Lower lobe of right lung (tissue), 2 donors: Measurements from ENCODE around the gene NT5C. TPM values are rescaled to one million over a fixed set of nuclear protein-coding genes. Genes with fewer than 3 reads are reported as not detected.

Source experiments
- ATAC-seq, 2 donors: fragments of 200-7000 bp; cut with Tn5 transposase; one replicate each; pipeline ENCODE4 v1.9.1; 2020 to 2022; ENCODE audit warnings: mild to moderate bottlenecking in 2 of 2, moderate library complexity in 2 of 2
- DNase-seq: peaks from one replicate; pipeline ENCODE4 v3.0.0-alpha.2; 2020
- H3K27ac ChIP-seq: fragments of 200-600 bp; one replicate; pipeline ENCODE4 v1.8.0; 2022
- H3K27me3 ChIP-seq: fragments of 200-600 bp; one replicate; pipeline ENCODE4 v1.8.0; 2022; ENCODE audit warnings: low read depth
- H3K36me3 ChIP-seq: fragments of 200-600 bp; one replicate; pipeline ENCODE4 v1.8.0; 2022; ENCODE audit warnings: mild to moderate bottlenecking
- H3K4me1 ChIP-seq: fragments of 200-600 bp; one replicate; pipeline ENCODE4 v1.8.0; 2022
- H3K4me3 ChIP-seq: fragments of 200-600 bp; one replicate; pipeline ENCODE4 v1.8.0; 2022; ENCODE audit warnings: mild to moderate bottlenecking
- H3K9me3 ChIP-seq: fragments of 200-600 bp; one replicate; pipeline ENCODE4 v1.8.0; 2022
- CTCF ChIP-seq: fragments of 200-600 bp; IDR thresholded peaks from one replicate; pipeline ENCODE4 v1.8.0; 2022; ENCODE audit warnings: antibody characterized with exemption, mild to moderate bottlenecking
- intact Hi-C: fragments of 100-400 bp; cut with DNase I; formaldehyde crosslinking; loops from one replicate; pipeline ENCODE4 v1.11.0; 2022
- total RNA-seq: library from RNA; stranded (reverse); fragmentation: NEBNext Ultra II Directional; extraction: Animal tissue kit (Norgen Biotek cat#: 25700); gene quantifications from one replicate; pipeline ENCODE4 v1.2.1, GENCODE V29; 2021
- donor health status: DM: no; HTN: yes; CAD: no; lungs with severe emphysema.

The NT5C gene
- total RNA-seq, 1 donor from 2014 or later, result 34.9 TPM

- no peak for ATAC-seq
- peaks cover 47% of the 10 kb centered on the region for H3K4me1 ChIP-seq
These were observed 47.4 kb downstream of the NT5C start for GRCh38 chr17:75084039-75084660.

GRCh38 chr17:75082683-75083082 lies 48.9 kb downstream of the NT5C start:
- DNase-seq (no peak), ATAC-seq (no peak)
- H3K27me3 ChIP-seq, result no peaks in the 10 kb centered on the region
- H3K4me3 ChIP-seq, result no peak overlapping the region
- H3K27ac ChIP-seq, result no peak overlapping the region
- no peaks in the 10 kb centered on the region for H3K36me3 ChIP-seq
- no peak for TF ChIP-seq CTCF
- H3K4me1 ChIP-seq, result peaks cover 50% of the 10 kb centered on the region
- H3K9me3 ChIP-seq, result no peaks in the 10 kb centered on the region
- intact Hi-C loops, result no loop called here

More at GRCh38 chr17:75084039-75084660, 47.4 kb downstream of the NT5C start:
- Histone ChIP-seq H3K27ac (peak overlapping the region; percentile 46), H3K9me3 (no peaks in the 10 kb centered on the region), H3K4me3 (no peak overlapping the region), H3K27me3 (no peaks in the 10 kb centered on the region), H3K36me3 (no peaks in the 10 kb centered on the region)
- no peak for DNase-seq
- no peak for TF ChIP-seq CTCF
- intact Hi-C loops, result no loop called here

- Histone ChIP-seq H3K27ac (no peak overlapping the region), H3K36me3 (no peaks in the 10 kb centered on the region), H3K27me3 (no peaks in the 10 kb centered on the region), H3K9me3 (no peaks in the 10 kb centered on the region), H3K4me1 (peaks cover 52% of the 10 kb centered on the region), H3K4me3 (no peak overlapping the region)
- ATAC-seq (no peak), DNase-seq (no peak)
- intact Hi-C loops, result no loop called here
- TF ChIP-seq CTCF, result no peak
These were observed 49.7 kb downstream of the NT5C start for GRCh38 chr17:75081611-75082540.

Other genes starting within 250 kb of the NT5C start
- gene FADS6, start 238.1 kb downstream of the NT5C start, total RNA-seq, result not detected
- gene USH1G, start 208.5 kb downstream of the NT5C start, total RNA-seq, result 0.21 TPM
- not detected for gene OTOP2, start 207.5 kb downstream of the NT5C start, total RNA-seq
- not detected for gene OTOP3, start 195.8 kb downstream of the NT5C start, total RNA-seq
- 28.6 TPM for gene HID1, start 159.0 kb downstream of the NT5C start, total RNA-seq
- 12.6 TPM for gene CDR2L, start 144.1 kb downstream of the NT5C start, total RNA-seq
- 22.4 TPM for gene MRPL58, start 119.1 kb downstream of the NT5C start, total RNA-seq
- 171 TPM for gene ATP5PD, start 84.8 kb downstream of the NT5C start, total RNA-seq
- 22.9 TPM for gene KCTD2, start 84.5 kb downstream of the NT5C start, total RNA-seq
- gene SLC16A5, start 43.8 kb downstream of the NT5C start, total RNA-seq, result 32.3 TPM
- 16.7 TPM for gene ARMC7, start 21.8 kb downstream of the NT5C start, total RNA-seq
- 61.1 TPM for gene JPT1, start 22.8 kb upstream of the NT5C start, total RNA-seq
- gene SUMO2, start 51.2 kb upstream of the NT5C start, total RNA-seq, result 351 TPM
- gene NUP85, start 73.9 kb upstream of the NT5C start, total RNA-seq, result 66.8 TPM
- gene GGA3, start 129.9 kb upstream of the NT5C start, total RNA-seq, result 68.6 TPM
- 38.3 TPM for gene MRPS7, start 130.1 kb upstream of the NT5C start, total RNA-seq
- gene MIF4GD, start 139.5 kb upstream of the NT5C start, total RNA-seq, result 32.1 TPM
- 41.5 TPM for gene SLC25A19, start 157.7 kb upstream of the NT5C start, total RNA-seq